Heart left ventricle (tissue), 16 donors: Measurements from ENCODE around the gene HOOK1. TPM values are rescaled to one million over a fixed set of nuclear protein-coding genes. Genes with fewer than 3 reads are reported as not detected.

Experiments used
- ATAC-seq, 4 donors: fragments of 200-7000 bp; cut with Tn5 transposase; one replicate each; pipeline ENCODE4 v1.9.1; 2020 to 2022; ENCODE audit warnings: moderate library complexity in 4 of 4, mild to moderate bottlenecking in 3 of 4, moderate number of reproducible peaks in 1 of 4
- DNase-seq, 5 donors: peaks; one replicate each; pipeline ENCODE4 v3.0.0-alpha.2; 2020
- H3K27ac ChIP-seq, 12 donors: fragments of 200-600 bp; sonication (generic) in 4 of 12; one replicate each; pipeline versions ENCODE4 v1.5.0 to v1.8.0; 2016 to 2022; ENCODE audit warnings: mild to moderate bottlenecking in 2 of 12
- H3K27me3 ChIP-seq, 9 donors: fragments of 200-600 bp; sonication (generic) in 2 of 9; one replicate each; pipeline versions ENCODE4 v1.5.1 to v1.8.0; 2016 to 2022; ENCODE audit warnings: mild to moderate bottlenecking in 3 of 9
- H3K36me3 ChIP-seq, 9 donors: fragments of 200-600 bp; sonication (generic) in 2 of 9; one replicate each; pipeline versions ENCODE4 v1.5.0 to v1.8.0; 2018 to 2022; ENCODE audit warnings: mild to moderate bottlenecking in 2 of 9
- H3K4me1 ChIP-seq, 12 donors: fragments of 200-600 bp; sonication (generic) in 4 of 12; one replicate each; pipeline versions ENCODE4 v1.5.0 to v1.8.0; 2016 to 2022; ENCODE audit warnings: mild to moderate bottlenecking in 3 of 12
- H3K4me3 ChIP-seq, 12 donors: fragments of 200-600 bp; sonication (generic) in 4 of 12; one replicate each; pipeline versions ENCODE4 v1.5.0 to v1.8.0; 2017 to 2022; ENCODE audit warnings: mild to moderate bottlenecking in 9 of 12, moderate library complexity in 4 of 12
- H3K9me3 ChIP-seq, 12 donors: fragments of 200-600 bp; sonication (generic) in 4 of 12; one replicate each; pipeline versions ENCODE4 v1.5.0 to v1.8.0; 2016 to 2022; ENCODE audit warnings: mild to moderate bottlenecking in 1 of 12
- CTCF ChIP-seq, 12 donors: fragments of 200-600 bp; sonication (generic) in 4 of 12; IDR thresholded peaks; one replicate each; pipeline versions ENCODE4 v1.5.0 to v1.8.0; 2018 to 2022; ENCODE audit warnings: antibody characterized with exemption in 12 of 12, mild to moderate bottlenecking in 5 of 12
- POLR2A ChIP-seq, 2 donors: fragments of 450-650 bp; IDR thresholded peaks; one replicate each; pipeline ENCODE4 v1.6.1; 2017; ENCODE audit warnings: antibody characterized with exemption in 2 of 2, mild to moderate bottlenecking in 2 of 2, moderate library complexity in 2 of 2
- WGBS, 4 donors: extraction: QIAGEN DNeasy Blood & Tissue Kit in 2 of 4; methylation state at CpG; one replicate each; pipeline versions ENCODE4 v1.1.5 to v1.1.7; 2013 to 2018; 5-methylcytosine and 5-hydroxymethylcytosine counted together
- intact Hi-C, 10 donors: fragments of 100-400 bp; cut with DNase I; formaldehyde crosslinking; loops; one replicate each; pipeline versions ENCODE4 v1.11.1 to v1.14.2; 2022
- polyA plus RNA-seq, 2 donors: library from polyadenylated mRNA; stranded (reverse); fragments of 200-250 nt; gene quantifications; one replicate each; pipeline ENCODE4 v1.2.3, GENCODE V29; 2013
- total RNA-seq, 9 donors: library from RNA; depleted of rRNA in 2 of 9; stranded (reverse); fragments of >200 nt in 2 of 9; fragmentation: NEBNext Ultra II Directional in 3 of 9; extraction: Animal tissue kit (Norgen Biotek cat#: 25700) in 3 of 9; gene quantifications; one replicate each; pipeline versions ENCODE4 v1.1.0 to v1.2.4, GENCODE V29; 2016 to 2023
- donor health status: ischemic (EF 13 %, LVEDD 7.1; RV severe dilation, severe dysfunction).
- donor health status: healthy with polysubstance abuse.
- donor health status: DM: no; HTN: yes; CAD: no.
- donor health status: DM: no; HTN: no; CAD: no.
- donor health status: ischemic (EF 25% LVEDD 6.9; RV normal size, moderate dysfunction).
- donor health status: ischemic (EF 25% LVEDD 5.7; RV mildly dilated, moderate dysfunction).
- donor health status: healthy.
- donor health status: DM: yes; HTN: yes; CAD: no.
- donor health status: ischemic (EF 35%, LVEDD 5.7; RV mildly dilated, moderate dysfunction).
- donor health status: nonischemic (EF 11% LVEDD 7.7; RV severe dilation, severe dysfunction).
- donor health status: DM: yes; HTN: yes; CAD: no.
- donor health status: PGD.
- donor health status: ischemic (EF 29% LVEDD 5.4; RV normal size, mild dysfunction).
- donor health status: nonischemic (EF 23%, LVEDD 6.1; RV moderate dilation, normal function).

Gene HOOK1
- total and polyA plus RNA-seq, 11 donors = 0.89 to 4.8 (median 3.3) TPM

DNA sequence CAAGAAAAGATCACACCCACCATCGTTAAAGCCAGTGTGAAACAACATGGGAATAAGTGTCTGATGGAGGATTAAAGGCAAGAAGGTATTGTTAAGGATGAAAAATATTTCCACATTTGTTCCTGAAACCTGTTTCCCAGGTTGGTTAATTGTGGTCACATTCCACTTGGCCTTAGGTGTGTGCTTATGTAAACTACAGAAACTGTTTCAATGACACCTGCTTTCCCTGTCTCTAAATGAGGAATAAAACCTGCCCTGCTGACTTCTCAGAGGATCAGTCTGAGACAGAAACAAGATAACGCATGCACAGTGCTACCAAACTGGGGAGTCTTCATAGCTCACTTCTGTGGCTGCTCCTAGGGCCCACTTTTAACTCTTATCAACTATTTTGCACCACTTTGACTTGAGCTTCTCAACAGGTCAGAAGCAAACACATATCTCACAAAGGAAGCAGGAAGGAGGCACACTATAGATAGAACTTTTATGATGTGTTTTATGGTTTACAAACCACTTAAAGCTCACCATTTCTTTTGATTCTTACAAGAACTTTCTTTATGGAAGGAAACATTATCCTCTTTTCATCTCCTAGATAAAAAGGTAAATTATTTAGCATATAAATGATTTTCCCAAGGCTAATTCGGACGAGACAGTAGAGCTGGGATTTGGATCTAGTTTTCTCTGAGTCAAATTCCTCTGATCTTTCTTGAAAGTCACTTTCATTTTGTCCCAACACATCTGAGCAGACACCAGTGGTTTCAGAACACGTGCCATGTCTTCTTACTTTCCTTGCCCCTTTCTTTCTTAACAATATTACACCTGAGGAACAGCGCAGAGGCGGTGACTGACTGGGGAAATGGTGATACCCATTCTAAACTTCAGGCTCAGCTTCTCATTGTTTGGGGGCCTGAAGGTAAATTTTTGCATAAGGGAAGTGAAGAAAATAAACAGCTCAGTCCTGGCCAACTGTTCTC is 78.4 kb downstream of the HOOK1 start:
- intact Hi-C loops = loop anchor here in 1 of 10 donors (5.0 kb wide), 1 partner anchor 39 kb away; no protein-coding TSS in a partner anchor
- H3K27me3 ChIP-seq = no peaks in the 10 kb centered on the region
- H3K9me3 ChIP-seq = no peaks in the 10 kb centered on the region
- H3K36me3 ChIP-seq = peaks cover 0 to 34% (median 0%) of the 10 kb centered on the region in 9 donors
- 83 to 88% (median 86%) methylated on average over 7 of the region's 7 CpGs for WGBS, 4 donors
- H3K4me3 ChIP-seq = no peak overlapping the region
- DNase-seq (no peak), ATAC-seq (no peak)
- TF ChIP-seq CTCF (IDR thresholded peaks at IDR 0.05) = no peak
- no peak for TF ChIP-seq POLR2A (IDR thresholded peaks at IDR 0.05)
- H3K27ac ChIP-seq = no peak overlapping the region
- H3K4me1 ChIP-seq = peaks cover 0 to 14% (median 0%) of the 10 kb centered on the region in 12 donors

DNA sequence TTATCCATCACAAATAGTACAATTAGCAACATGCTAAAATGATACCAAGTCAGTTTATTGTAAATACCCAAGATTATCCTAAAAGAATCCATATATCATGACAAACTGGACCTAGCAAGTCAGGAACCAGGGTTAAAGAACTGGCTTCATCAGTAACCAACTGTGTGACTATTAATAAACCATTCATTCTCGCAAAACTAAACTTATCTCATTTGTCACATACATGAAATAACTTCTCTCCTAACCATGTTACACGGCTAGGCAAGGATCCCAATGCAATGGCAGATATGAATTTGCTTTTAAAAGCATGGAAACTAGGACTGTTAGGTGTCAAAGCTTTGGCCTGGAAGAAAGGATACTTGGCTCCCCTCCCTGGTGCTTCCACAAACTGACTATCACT is 82.4 kb downstream of the HOOK1 start:
- Histone ChIP-seq H3K36me3 (peaks cover 0 to 67% (median 0%) of the 10 kb centered on the region in 9 donors), H3K27ac (peak overlapping the region in 4 of 12 donors; percentile 2 to 53 (median 35)), H3K4me3 (no peak overlapping the region), H3K27me3 (no peaks in the 10 kb centered on the region), H3K9me3 (no peaks in the 10 kb centered on the region), H3K4me1 (peaks cover 0 to 32% (median 1%) of the 10 kb centered on the region in 12 donors)
- DNase-seq (no peak), ATAC-seq (peak in 2 of 4 donors; percentile 34 to 36)
- intact Hi-C loops = no loop called here
- 30 to 58% (median 40%) methylated on average over 2 of the region's 2 CpGs for WGBS, 4 donors
- no peak for TF ChIP-seq POLR2A (IDR thresholded peaks at IDR 0.05)
- TF ChIP-seq CTCF (IDR thresholded peaks at IDR 0.05) = no peak

DNA sequence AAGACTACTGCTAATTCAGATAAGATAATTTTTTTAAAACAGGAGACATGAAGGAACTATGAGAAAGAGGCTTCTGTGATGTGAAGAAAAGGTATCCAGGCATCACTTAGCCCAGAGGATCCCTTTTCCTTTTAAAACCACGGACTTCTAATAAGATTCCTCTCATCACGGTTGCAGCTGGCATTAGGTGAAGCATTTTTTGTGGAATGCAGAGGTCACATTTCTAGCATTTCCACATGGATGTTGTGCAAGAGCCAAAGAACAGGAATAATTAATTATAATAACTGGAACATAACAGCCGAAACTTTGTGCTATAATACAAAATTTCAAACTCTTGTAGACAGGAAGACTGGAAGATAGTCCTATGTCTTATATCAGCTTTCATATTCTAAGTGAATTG is 84.2 kb downstream of the HOOK1 start:
- no peaks in the 10 kb centered on the region for H3K27me3 ChIP-seq
- H3K4me3 ChIP-seq = no peak overlapping the region
- 41 to 50% (median 44%) methylated on average over 3 of the region's 3 CpGs for WGBS, 4 donors
- H3K4me1 ChIP-seq = peaks cover 0 to 40% (median 1%) of the 10 kb centered on the region in 12 donors
- no peak for ATAC-seq
- intact Hi-C loops = no loop called here
- no peaks in the 10 kb centered on the region for H3K9me3 ChIP-seq
- TF ChIP-seq POLR2A (IDR thresholded peaks at IDR 0.05) = no peak
- no peak for TF ChIP-seq CTCF (IDR thresholded peaks at IDR 0.05)
- DNase-seq = no peak
- peaks cover 0 to 61% (median 0%) of the 10 kb centered on the region in 9 donors for H3K36me3 ChIP-seq
- H3K27ac ChIP-seq = peak overlapping the region in 1 of 12 donors; percentile 27

DNA sequence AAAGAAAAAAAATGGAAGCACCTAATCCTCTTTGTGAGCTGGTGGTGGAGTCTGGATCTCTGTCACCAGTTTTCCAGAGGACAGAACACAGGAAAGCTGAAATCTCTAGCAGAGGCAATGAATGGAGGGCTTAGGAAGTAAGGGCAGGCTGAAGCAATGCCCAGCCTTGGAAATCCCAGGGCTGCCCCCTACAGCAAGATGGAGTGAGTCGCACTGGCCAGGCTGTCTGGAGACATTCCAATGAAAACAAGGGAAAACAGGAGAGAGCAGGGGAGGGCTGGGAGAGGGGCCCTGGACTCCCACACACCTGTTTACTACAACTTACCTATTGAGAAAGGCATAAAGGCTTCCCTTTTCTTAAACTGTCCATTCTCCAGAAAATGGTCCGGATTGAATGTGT is 85.9 kb downstream of the HOOK1 start:
- no peak overlapping the region for H3K27ac ChIP-seq
- no peak overlapping the region for H3K4me3 ChIP-seq
- H3K4me1 ChIP-seq = peaks cover 0 to 49% (median 1%) of the 10 kb centered on the region in 12 donors
- no peak for ATAC-seq
- no peaks in the 10 kb centered on the region for H3K9me3 ChIP-seq
- intact Hi-C loops = loop anchor here in 1 of 10 donors (5.0 kb wide), 1 partner anchor 42 kb away; no protein-coding TSS in a partner anchor
- peaks cover 0 to 69% (median 0%) of the 10 kb centered on the region in 9 donors for H3K36me3 ChIP-seq
- TF ChIP-seq POLR2A (IDR thresholded peaks at IDR 0.05) = no peak
- TF ChIP-seq CTCF (IDR thresholded peaks at IDR 0.05) = no peak
- WGBS, 4 donors = 68 to 81% (median 77%) methylated on average over 2 of the region's 2 CpGs
- no peaks in the 10 kb centered on the region for H3K27me3 ChIP-seq
- DNase-seq = no peak
